Measurements from ENCODE around the gene PLD4.
"Not testable (repeated sequence)": the region's sequence is repeated elsewhere in the genome, so short reads cannot be mapped to it uniquely, and the experiment has no call there.

PLD4 gene

DNA sequence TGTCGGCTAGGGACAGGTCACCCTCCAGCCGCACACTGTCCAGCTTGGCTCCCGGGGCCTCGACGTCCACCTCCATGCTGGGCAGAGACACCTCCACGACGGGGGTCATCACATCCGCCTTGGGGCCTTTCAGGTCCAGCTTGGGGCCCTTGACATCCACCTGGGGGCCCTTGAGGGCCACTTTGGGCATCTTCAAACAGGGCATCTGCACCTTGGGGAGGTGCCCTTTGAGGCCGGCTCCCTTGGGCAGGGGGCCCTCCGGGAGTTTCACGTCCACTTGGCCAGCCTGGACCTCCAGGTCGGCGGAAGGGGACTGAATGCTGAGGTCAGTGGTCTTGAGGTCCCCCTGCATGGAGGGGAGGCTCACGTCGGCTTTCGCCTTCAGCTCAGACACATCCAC lies 17.9 kb downstream of the PLD4 start:
- DNase-seq, result no peak

DNA sequence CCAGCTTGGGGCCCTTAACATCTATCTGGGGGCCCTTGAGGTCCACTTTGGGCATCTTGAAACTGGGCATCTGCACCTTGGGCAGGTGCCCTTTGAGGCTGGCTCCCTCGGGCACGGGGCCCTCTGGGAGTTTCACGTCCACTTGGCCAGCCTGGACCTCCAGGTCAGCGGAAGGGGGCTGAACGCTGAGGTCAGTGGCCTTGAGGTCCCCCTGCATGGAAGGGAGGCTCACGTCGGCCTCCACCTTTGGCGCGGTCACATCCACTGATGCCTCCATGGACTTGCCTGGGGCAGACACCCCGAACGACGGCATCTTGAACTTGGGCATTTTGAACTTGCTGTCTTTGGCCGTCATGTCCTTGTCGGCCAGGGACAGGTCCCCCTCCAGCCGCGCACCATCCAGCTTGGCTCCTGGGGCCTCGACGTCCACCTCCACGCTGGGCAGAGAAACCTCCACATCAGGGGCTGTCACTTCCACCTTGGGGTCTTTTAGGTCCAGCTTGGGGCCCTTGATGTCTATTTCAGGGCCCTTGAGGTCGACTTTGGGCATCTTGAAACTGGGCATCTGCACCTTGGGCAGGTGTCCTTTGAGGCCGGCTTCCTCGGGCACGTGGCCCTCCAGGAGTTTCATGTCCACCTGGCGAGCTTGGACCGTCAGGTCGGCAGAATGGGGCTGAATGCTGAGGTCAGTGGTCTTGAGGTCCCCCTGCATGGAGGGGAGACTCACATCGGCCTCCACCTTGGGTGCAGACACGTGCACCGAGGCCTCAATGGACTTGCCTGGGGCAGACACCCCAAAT lies 18.7 kb downstream of the PLD4 start:
- DNase-seq, result not testable (repeated sequence)

DNA sequence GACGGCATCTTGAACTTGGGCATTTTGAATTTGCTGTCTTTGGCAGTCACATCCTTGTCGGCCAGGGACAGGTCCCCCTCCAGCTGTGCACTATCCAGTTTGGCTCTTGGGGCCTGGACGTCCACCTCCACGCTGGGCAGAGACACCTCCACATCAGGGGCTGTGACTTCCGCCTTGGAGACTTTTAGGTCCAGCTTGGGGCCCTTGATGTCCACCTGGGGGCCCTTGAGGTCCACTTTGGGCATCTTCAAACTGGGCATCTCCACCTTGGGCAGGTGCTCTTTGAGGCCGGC lies 19.3 kb downstream of the PLD4 start:
- DNase-seq, result not testable (repeated sequence)

DNA sequence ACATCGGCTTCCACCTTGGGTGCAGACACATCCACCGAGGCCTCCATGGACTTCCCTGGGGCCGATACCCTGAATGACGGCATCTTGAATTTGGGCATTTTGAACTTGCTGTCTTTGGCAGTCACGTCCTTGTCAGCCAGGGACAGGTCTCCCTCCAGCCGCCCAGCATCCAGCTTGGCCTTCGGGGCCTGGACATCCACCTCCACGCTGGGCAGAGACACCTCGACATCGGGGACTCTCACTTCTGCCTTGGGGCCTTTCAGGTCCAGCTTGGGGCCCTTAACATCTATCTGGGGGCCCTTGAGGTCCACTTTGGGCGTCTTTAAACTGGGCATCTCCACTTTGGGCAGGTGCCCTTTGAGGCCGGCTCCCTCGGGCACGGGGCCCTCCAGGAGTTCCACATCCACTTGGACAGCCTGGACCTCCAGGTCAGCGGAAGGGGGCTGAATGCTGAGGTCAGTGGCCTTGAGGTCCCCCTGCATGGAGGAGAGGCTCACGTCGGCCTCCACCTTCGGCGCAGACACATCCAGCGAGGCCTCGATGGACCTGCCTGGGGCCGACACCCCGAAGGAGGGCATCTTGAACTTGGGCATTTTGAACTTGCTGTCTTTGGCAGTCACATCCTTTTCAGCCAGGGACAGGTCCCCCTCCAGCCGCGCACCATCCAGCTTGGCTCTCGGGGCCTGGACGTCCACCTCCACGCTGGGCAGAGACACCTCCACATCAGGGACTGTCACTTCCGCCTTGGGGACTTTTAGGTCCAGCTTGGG lies 19.9 kb downstream of the PLD4 start:
- DNase-seq, result not testable (repeated sequence)

DNA sequence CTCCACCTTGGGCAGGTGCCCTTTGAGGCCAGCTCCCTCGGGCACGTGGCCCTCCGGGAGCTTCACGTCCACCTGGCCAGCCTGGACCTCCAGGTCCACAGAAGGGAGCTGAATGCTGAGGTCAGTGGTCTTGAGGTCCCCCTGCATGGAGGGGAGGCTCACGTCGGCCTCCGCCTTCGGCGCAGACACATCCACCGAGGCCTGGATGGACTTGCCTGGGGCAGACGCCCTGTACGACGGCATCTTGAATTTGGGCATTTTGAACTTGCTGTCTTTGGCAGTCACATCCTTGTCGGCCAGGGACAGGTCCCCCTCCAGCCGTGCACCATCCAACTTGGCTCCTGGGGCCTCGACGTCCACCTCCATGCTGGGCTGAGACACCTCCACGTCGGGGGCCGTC lies 20.6 kb downstream of the PLD4 start:
- DNase-seq, result not testable (repeated sequence)

DNA sequence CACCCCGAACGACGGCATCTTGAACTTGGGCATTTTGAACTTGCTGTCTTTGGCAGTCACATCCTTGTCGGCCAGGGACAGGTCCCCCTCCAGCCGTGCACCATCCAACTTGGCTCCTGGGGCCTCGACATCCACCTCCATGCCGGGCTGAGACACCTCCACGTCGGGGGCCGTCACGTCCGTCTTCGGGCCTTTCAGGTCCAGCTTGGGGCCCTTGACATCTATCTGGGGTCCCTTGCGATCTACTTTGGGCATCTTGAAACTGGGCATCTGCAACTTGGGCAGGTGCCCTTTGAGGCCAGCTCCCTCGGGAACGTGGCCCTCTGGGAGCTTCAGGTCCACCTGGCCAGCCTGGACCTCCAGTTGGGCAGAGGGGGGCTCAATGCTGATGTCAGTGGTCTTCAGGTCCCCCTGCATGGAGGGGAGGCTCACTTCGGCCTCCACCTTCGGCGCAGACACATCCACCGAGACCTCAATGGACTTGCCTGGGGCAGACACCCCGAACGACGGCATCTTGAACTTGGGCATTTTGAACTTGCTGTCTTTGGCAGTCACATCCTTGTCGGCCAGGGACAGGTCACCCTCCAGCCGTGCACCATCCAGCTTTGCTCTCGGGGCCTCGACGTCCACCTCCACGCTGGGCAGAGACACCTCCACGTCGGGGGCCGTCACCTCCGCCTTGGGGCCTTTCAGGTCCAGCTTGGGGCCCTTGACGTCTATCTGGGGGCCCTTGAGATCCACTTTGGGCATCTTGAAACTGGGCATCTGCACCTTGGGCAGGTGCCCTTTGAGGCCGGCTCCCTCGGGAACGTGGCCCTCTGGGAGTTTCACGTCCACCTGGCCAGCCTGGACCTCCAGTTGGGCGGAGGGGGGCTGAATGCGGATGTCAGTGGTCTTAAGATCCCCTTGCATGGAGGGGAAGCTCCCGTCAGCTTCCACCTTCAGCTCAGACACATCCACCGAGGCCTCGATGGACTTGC lies 21.6 kb downstream of the PLD4 start:
- DNase-seq, result not testable (repeated sequence)

DNA sequence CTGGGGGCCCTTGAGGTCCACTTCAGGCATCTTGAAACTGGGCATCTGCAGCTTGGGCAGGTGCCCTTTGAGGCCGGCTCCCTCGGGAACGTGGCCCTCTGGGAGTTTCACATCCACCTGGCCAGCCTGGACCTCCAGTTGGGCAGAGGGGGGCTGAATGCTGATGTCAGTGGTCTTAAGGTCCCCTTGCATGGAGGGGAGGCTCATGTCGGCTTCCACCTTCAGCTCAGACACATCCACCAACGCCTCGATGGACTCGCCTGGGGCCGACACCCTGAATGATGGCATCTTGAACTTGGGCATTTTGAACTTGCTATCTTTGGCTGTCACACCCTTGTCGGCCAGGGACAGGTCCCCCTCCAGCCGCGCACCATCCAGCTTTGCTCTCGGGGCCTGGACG lies 22.5 kb downstream of the PLD4 start:
- not testable (repeated sequence) for DNase-seq

DNA sequence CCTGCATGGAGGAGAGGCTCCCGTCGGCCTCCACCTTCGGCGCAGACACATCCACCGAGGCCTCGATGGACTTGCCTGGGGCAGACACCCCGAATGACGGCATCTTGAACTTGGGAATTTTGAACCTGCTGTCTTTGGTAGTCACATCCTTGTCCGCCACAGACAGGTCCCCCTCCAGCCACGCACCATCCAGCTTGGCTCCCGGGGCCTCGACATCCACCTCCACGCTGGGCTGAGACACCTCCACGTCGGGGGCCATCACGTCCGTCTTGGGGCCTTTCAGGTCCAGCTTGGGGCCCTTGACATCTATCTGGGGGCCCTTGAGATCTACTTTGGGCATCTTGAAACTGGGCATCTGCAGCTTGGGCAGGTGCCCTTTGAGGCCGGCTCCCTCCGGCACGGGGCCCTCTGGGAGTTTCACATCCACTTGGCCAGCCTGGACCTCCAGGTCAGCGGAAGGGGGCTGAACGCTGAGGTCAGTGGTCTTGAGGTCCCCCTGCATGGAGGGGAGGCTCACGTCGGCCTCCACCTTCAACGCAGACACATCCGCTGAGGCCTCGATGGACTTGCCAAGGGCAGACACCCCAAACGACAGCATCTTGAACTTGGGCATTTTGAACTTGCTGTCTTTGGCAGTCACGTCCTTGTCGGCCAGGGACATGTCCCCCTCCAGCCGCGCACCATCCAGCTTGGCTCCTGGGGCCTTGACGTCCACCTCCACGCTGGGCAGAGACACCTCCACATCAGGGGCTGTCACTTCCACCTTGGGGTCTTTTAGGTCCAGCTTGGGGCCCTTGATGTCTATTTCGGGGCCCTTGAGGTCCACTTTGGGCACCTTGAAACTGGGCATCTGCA lies 23.4 kb downstream of the PLD4 start:
- DNase-seq, result not testable (repeated sequence)

DNA sequence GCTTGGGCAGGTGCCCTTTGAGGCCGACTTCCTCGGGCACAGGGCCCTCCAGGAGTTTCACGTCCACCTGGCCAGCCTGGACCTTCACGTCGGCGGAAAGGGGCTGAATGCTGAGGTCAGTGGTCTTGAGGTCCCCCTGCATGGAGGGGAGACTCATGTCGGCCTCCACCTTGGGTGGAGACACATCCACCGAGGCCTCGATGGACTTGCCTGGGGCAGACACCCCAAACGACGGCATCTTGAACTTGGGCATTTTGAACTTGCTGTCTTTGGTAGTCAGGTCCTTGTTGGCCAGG lies 24.0 kb downstream of the PLD4 start:
- DNase-seq, result no peak

DNA sequence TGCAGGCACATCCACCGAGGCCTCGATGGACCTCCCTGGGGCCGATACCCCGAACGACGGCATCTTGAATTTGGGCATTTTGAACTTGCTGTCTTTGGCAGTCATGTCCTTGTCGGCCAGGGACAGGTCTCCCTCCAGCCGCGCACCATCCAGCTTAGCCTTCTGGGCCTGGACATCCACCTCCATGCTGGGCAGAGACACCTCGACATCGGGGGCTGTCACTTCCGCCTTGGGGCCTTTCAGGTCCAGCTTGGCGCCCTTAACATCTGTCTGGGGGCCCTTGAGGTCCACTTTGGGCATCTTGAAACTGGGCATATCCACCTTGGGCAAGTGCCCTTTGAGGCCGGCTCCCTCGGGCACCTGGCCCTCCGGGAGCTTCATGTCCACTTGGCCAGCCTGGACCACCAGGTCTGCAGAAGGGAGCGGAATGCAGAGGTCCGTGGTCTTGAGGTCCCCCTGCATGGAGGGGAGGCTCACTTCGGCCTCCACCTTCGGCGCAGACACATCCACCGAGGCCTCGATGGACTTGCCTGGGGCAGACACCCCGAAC lies 24.8 kb downstream of the PLD4 start:
- DNase-seq, result not testable (repeated sequence)

DNA sequence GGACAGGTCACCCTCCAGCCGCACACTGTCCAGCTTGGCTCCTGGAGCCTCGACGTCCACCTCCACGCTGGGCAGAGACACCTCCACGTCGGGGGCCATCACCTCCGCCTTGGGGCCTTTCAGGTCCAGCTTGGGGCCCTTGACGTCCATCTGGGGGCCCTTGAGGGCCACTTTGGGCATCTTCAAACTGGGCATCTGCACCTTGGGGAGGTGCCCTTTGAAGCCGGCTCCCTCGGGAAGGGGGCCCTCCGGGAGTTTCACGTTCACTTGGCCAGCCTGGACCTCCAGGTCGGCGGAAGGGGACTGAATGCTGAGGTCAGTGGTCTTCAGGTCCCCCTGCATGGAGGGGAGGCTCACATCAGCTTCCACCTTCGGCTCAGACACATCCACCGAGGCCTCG lies 25.3 kb downstream of the PLD4 start:
- no peak for DNase-seq

DNA sequence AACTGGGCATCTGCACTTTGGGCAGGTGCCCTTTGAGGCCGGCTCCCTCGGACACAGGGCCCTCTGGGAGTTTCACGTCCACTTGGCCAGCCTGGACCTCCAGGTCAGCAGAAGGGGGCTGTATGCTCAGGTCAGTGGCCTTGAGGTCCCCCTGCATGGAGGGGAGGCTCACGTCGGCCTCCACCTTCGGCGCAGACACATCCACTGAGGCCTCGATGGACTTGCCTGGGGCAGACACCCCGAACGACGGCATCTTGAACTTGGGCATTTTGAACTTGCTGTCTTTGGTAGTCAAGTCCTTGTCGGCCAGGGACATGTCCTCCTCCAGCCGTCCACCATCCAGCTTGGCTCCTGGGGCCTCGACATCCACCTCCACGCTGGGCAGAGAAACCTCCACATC lies 26.0 kb downstream of the PLD4 start:
- not testable (repeated sequence) for DNase-seq

DNA sequence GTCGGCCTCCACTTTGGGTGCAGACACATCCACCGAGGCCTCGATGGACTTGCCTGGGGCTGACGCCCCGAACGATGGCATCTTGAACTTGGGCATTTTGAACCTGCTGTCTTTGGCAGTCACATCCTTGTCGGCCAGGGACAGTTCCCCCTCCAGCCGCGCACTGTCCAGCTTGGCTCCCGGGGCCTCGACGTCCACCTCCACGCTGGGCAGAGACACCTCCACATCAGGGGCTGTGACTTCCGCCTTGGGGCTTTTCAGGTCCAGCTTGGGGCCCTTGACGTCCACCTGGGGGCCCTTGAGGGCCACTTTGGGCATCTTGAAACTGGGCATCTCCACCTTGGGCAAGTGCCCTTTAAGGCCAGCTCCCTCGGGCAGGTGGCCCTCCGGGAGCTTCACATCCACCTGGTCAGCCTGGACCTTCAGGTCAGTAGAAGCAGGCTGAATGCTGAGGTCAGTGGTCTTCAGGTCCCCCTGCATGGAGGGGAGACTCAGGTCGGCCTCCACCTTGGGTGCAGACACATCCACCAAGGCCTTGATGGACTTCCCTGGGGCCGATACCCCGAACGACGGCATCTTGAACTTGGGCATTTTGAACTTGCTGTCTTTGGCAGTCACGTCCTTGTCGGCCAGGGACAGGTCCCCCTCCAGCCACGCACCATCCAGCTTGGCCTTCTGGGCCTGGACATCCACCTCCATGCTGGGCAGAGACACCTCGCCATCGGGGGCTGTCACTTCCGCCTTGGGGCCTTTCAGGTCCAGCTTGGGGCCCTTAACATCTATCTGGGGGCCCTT lies 27.4 kb downstream of the PLD4 start:
- DNase-seq, result not testable (repeated sequence)

DNA sequence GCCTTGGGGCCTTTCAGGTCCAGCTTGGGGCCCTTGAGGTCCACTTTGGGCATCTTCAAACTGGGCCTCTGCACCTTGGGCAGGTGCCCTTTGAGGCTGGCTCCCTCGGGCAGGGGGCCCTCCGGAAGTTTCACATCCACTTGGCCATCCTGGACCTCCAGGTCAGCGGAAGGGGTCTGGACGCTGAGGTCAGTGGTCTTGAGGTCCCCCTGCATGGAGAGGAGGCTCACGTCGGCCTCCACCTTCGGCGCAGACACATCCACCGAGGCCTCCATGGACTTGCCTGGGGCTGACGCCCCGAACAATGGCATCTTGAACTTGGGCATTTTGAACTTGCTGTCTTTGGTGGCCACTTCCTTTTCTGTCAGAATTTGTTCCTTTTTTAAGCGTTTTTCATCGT lies 28.4 kb downstream of the PLD4 start:
- no peak for DNase-seq

DNA sequence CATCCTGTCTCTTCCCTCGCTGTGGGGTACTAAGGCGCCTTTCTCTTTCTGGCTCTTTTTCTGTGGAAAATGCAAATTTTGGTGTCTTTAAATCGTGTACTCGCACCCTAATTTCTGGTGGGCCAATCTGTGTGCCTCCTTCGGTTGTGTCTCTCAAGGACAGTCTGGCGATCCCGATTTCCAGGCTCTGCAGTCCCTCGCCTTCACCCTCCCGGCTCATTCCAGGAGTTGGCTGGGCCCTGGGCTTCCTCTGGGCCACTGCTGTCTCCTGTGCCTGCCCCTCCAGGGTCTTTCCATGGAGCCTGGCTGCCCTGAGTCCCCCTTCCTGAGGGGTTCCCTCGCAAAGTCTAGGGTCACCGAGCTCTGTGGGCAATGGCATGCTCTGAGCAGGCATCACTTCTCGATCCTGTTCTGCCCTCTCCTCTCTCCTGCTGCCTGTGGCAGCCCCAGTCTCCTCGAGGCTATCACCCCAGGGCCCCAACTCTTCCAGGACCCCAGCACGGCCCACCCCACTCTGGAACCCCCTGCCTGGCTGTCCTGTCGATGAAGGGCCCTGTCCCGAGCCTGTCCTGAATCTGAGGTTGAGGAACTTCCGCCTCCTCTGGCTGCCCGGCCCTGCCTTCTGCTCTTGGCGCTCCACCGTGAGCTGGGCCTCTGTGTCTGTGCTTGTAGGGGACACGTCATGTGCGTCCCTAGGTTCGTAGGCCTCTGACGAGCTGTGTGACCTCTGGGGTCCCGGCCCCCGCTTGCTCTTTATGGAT lies 29.4 kb downstream of the PLD4 start:
- no peak for DNase-seq

DNA sequence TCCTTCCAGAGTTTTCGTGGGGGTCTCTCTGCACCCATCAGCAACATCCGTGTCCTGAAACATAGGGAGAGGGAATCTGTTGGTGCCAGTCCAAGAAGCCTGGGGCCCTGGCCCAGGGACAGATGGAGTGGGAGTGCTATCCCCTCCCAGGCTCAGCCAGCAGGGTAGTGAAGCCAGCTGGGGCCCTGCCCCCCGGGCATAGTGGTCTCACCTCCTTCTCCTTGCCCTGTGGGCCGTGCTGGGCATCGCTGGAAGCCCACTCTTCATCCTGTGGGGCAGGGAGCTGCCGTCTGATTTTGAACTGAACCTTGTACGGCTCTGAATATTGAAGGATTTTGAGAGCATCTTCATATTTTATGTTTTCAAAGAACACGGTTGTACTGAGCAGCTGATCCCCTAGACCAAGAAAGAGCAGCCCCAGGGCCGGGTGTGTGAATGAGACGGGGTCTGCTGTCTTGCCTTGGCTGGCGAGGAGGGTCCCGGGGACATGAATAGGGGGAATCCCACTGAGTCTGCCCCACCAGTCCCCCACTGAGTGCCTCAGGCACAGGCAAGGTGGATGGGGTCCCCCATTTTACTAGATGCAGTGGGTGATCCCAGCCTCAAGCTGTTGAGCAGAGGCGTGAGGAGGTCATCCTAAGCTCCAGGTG lies 30.2 kb downstream of the PLD4 start:
- DNase-seq, result no peak

DNA sequence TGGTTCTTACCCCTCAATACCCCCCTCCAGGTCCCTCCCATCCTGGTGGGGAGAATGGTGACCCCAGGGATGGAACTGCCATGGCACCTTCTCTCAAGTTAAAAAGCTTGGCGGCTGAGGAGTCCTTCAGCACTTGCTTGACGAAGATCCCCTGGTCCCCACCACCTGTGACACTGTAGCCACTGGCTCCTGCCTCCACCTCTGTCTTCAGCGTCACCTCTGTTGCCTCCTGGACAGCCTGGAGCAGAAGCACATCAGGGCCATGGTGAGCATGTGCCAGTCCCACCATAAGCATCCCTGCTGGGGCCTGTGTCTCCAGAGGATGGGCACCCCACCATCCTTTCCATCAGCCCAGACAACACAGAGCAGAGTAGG lies 30.7 kb downstream of the PLD4 start:
- DNase-seq, result no peak

DNA sequence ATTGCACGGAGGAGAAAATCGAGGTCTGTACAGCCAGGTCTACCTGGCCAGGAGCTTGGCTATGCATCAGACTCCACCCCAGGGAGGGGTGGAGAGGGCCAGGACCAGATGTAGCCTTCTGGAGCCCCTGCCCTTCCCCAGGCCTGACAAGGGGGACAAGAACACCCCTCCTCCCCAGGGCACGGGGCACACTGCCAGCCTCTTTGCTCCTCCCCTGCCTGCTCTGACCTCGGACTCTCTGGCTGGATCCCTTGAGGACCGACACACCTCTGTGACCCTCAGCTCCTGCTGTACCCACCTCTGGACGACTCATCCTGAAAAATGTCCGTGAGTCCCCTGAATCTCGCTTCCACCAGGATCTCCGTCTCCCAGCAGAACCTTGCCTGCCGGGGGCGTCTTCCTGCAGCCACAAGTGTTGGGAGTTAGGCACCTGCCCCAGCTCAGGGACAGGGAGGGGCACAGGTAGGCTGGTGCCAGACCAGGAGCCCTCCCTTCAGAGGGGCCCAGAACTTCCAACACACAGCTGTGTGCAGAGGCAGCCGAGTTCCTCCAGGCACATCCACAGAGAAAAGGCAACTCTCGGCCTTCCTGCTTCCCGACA lies 31.7 kb downstream of the PLD4 start:
- no peak for DNase-seq
